Measurements from ENCODE around the gene C15orf40. TPM values are rescaled to one million over a fixed set of nuclear protein-coding genes. Genes with fewer than 3 reads are reported as not detected.
A peak's percentile ranks its signal among the peaks of the same experiment; 100 is the strongest.

Gene C15orf40
- total and polyA plus RNA-seq, 7 donors: 9.1 to 26.1 (median 14.6) TPM

GRCh38 chr15:82993144-82993543 is 18.3 kb downstream of the C15orf40 start:
- H3K27me3 ChIP-seq: no peaks in the 10 kb centered on the region
- no peak overlapping the region for H3K27ac ChIP-seq
- no peaks in the 10 kb centered on the region for H3K4me1 ChIP-seq
- TF ChIP-seq EP300 (IDR thresholded peaks at IDR 0.05) (no peak), POLR2AphosphoS5 (IDR thresholded peaks at IDR 0.05) (no peak), POLR2A (IDR thresholded peaks at IDR 0.05) (no peak), CTCF (IDR thresholded peaks at IDR 0.05) (no peak)
- intact Hi-C loops (cut with DNase I): no loop called here
- H3K4me3 ChIP-seq: no peak overlapping the region
- H3K36me3 ChIP-seq: peaks cover 0 to 31% (median 8%) of the 10 kb centered on the region in 4 donors
- DNase-seq: no peak
- WGBS, 2 donors: 57 to 69% methylated on average over 4 of the region's 4 CpGs
- no peaks in the 10 kb centered on the region for H3K9me3 ChIP-seq

- Histone ChIP-seq H3K4me1 (peaks cover 0 to 6% (median under 1%) of the 10 kb centered on the region in 4 donors), H3K27me3 (no peaks in the 10 kb centered on the region), H3K4me3 (no peak overlapping the region), H3K27ac (no peak overlapping the region), H3K9me3 (no peaks in the 10 kb centered on the region), H3K36me3 (peaks cover 0 to 36% (median 8%) of the 10 kb centered on the region in 4 donors)
- intact Hi-C loops (cut with DNase I): no loop called here
- no peak for DNase-seq
- no peak for TF ChIP-seq POLR2AphosphoS5 (IDR thresholded peaks at IDR 0.05)
- TF ChIP-seq CTCF (IDR thresholded peaks at IDR 0.05): no peak
- no peak for TF ChIP-seq POLR2A (IDR thresholded peaks at IDR 0.05)
- TF ChIP-seq EP300 (IDR thresholded peaks at IDR 0.05): no peak
- 92% methylated on average over 3 of the region's 3 CpGs for WGBS, 2 donors
Observed at GRCh38 chr15:82992436-82992998, 18.9 kb downstream of the C15orf40 start.

DNA sequence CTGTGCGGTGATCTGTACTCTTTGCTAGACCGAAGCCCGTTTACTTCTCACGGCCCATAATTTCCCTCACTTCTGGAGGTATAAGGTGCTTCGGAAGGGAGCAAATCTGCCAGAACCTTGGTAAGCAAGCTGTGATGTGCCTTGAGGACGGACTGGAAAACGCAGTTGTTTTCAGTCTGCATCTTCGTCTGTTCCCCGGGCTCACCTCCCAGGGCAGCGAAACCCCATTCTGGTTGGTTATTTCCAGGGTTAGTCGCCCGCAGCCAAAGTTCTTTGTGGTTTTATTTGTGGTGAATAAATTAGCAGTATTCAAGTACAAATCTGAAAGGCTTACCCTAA is 25.0 kb downstream of the C15orf40 start:
- intact Hi-C loops (cut with DNase I): loop anchor here (5.0 kb wide), 2 partner anchors 139 to 234 kb away; no protein-coding TSS in a partner anchor
- peak overlapping the region; percentile 59 to 96 (median 76) for H3K4me3 ChIP-seq
- no peaks in the 10 kb centered on the region for H3K9me3 ChIP-seq
- no peak for DNase-seq
- 0 to 1% methylated on average over 12 of the region's 12 CpGs for WGBS, 2 donors
- TF ChIP-seq POLR2A (IDR thresholded peaks at IDR 0.05) (no peak), POLR2AphosphoS5 (IDR thresholded peaks at IDR 0.05) (no peak), EP300 (IDR thresholded peaks at IDR 0.05) (no peak), CTCF (IDR thresholded peaks at IDR 0.05) (no peak)
- H3K27me3 ChIP-seq: no peaks in the 10 kb centered on the region
- H3K36me3 ChIP-seq: peaks cover 0 to 30% (median 6%) of the 10 kb centered on the region in 4 donors
- peaks cover 0 to 23% (median 18%) of the 10 kb centered on the region in 4 donors for H3K4me1 ChIP-seq
- H3K27ac ChIP-seq: peak overlapping the region; percentile 72 to 80 (median 78)

DNA sequence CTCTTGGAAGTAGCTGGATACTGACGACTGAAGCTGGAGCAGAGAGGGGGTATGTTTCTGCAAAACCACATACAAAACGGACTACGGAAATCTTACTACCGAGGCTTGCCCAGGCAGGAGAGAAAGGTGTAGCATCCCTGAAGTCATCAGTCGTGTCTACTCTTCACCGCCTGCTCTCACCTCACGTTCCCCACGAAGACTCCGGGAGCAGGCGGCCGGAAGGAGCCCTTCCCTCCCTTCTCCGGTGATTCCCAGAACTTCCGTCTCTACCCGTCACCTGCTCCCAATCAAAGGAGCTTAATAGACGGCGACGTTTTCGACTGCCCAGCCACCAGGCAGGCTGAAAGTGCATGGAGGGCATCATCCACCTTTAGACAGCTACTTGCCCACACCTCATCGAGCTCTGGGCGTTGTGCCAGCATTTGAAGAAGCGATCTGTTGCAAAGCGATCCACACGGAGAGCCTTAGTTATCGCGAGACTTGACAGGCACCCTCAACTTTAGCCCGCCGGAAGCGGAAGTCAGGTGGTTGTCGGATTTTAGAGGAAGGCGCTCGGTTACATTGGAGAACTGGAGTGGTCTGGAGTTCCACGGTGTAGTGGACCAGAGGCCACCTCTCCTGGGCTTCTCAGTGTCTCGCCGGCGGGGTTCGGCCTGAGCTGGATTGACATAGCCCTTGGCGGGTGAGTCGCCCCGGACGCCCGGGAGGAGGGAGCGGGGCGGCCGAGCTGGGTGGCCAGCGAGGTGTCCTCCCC is 25.6 kb downstream of the C15orf40 start, which contains the start of gene RAMAC:
Gene RAMAC (plus strand): TSS at position 523 of the 754 bp plus-strand sequence. CDS start 2,809 bp downstream, outside the sequence.
- no peaks in the 10 kb centered on the region for H3K27me3 ChIP-seq
- DNase-seq: peak; percentile 97
- TF ChIP-seq POLR2A (IDR thresholded peaks at IDR 0.05) (peak in 1 of 2 donors; percentile 34), CTCF (IDR thresholded peaks at IDR 0.05) (no peak), POLR2AphosphoS5 (IDR thresholded peaks at IDR 0.05) (peak; percentile 48 to 85 (median 76)), EP300 (IDR thresholded peaks at IDR 0.05) (no peak)
- intact Hi-C loops (cut with DNase I): loop anchor here (5.0 kb wide), 2 partner anchors 139 to 234 kb away; no protein-coding TSS in a partner anchor
- 1 to 4% methylated on average over 45 of the region's 45 CpGs for WGBS, 2 donors
- peak within 1 kb of the TSS; percentile 72 to 80 (median 78) for H3K27ac ChIP-seq
- peak within 1 kb of the TSS; percentile 59 to 96 (median 76) for H3K4me3 ChIP-seq
- peaks cover 0 to 23% (median 18%) of the 10 kb centered on the region in 4 donors for H3K4me1 ChIP-seq
- peaks cover 0 to 25% (median 6%) of the 10 kb centered on the region in 4 donors for H3K36me3 ChIP-seq
- no peaks in the 10 kb centered on the region for H3K9me3 ChIP-seq
